Hepatocyte (in vitro differentiated cells): ENCODE data around the gene PWWP2A. TPM values are rescaled to one million over a fixed set of nuclear protein-coding genes. Genes with fewer than 3 reads are reported as not detected.
A peak's percentile ranks its signal among the peaks of the same experiment; 100 is the strongest.

Source experiments
- DNase-seq: peaks from one replicate; pipeline ENCODE4 v3.0.0-alpha.2; 2016; ENCODE audit warnings: low spot score
- H2AFZ ChIP-seq: fragments of 200-600 bp; sonication (generic); 2 replicates; pipeline ENCODE4 v1.6.0; 2016; ENCODE audit warnings: antibody characterized with exemption, mild to moderate bottlenecking
- H3K27ac ChIP-seq: fragments of 200-600 bp; sonication (generic); 2 replicates; pipeline ENCODE4 v1.5.1; 2016; ENCODE audit warnings: mild to moderate bottlenecking
- H3K27me3 ChIP-seq: fragments of 200-600 bp; sonication (generic); 2 replicates; pipeline ENCODE4 v1.6.1; 2016
- H3K36me3 ChIP-seq: fragments of 200-600 bp; sonication (generic); replicated peaks from 2 replicates; pipeline ENCODE4 v1.5.1; 2016; ENCODE audit warnings: low read depth; ENCODE audit not compliant: insufficient read depth
- H3K4me1 ChIP-seq: fragments of 200-600 bp; sonication (generic); 2 replicates; pipeline ENCODE4 v1.5.1; 2016; ENCODE audit warnings: mild to moderate bottlenecking, moderate library complexity; ENCODE audit not compliant: insufficient read depth
- H3K4me2 ChIP-seq: fragments of 200-600 bp; sonication (generic); 2 replicates; pipeline ENCODE4 v1.6.0; 2016
- H3K4me3 ChIP-seq: fragments of 200-600 bp; sonication (generic); 2 replicates; pipeline ENCODE4 v1.5.1; 2016; ENCODE audit warnings: mild to moderate bottlenecking
- H3K79me2 ChIP-seq: fragments of 200-600 bp; sonication (generic); 2 replicates; pipeline ENCODE4 v1.6.0; 2017; ENCODE audit warnings: mild to moderate bottlenecking
- H3K9me2 ChIP-seq: fragments of 200-600 bp; sonication (generic); replicated peaks from 2 replicates; pipeline ENCODE4 v1.6.0; 2017; ENCODE audit warnings: mild to moderate bottlenecking; ENCODE audit not compliant: insufficient read depth
- H3K9me3 ChIP-seq: fragments of 200-600 bp; sonication (generic); 2 replicates; pipeline ENCODE4 v1.5.1; 2016; ENCODE audit warnings: low read depth, mild to moderate bottlenecking
- H4K20me1 ChIP-seq: fragments of 200-600 bp; sonication (generic); 2 replicates; pipeline ENCODE4 v1.6.0; 2016; ENCODE audit warnings: mild to moderate bottlenecking; ENCODE audit not compliant: insufficient read depth, poor library complexity, severe bottlenecking
- EZH2 ChIP-seq: fragments of 200-600 bp; sonication (generic); IDR thresholded peaks from 2 replicates; pipeline ENCODE4 v1.6.1; 2016; ENCODE audit warnings: antibody characterized with exemption, mild to moderate bottlenecking, borderline replicate concordance
- EZH2phosphoT487 ChIP-seq: fragments of 200-600 bp; sonication (generic); IDR thresholded peaks from one replicate; pipeline ENCODE4 v1.6.1; 2018; ENCODE audit warnings: antibody characterized with exemption, mild to moderate bottlenecking, low read depth, moderate library complexity; ENCODE audit not compliant: unreplicated experiment, severe bottlenecking
- WGBS: methylation state at CpG from one replicate; pipeline ENCODE4 v1.1.6; 2016; ENCODE audit warnings: low lambda C conversion rate; ENCODE audit errors: missing lambda C conversion rate; 5-methylcytosine and 5-hydroxymethylcytosine counted together
- polyA plus RNA-seq: library from polyadenylated mRNA; unstranded; fragments of >200 nt; fragmentation: Nextera tagmentation; extraction: Ambion mirVana; gene quantifications from 2 replicates; pipeline ENCODE4 v1.2.1, GENCODE V29; 2016
- total RNA-seq: library from RNA; depleted of rRNA; stranded (reverse); fragments of >200 nt; gene quantifications from 2 replicates; pipeline ENCODE4 v1.2.3, GENCODE V29; 2014
- TF ChIP-seq, protein P1 (sequence below): fragments of 200-600 bp; sonication (generic); IDR thresholded peaks from 2 replicates; pipeline ENCODE4 v1.5.1; 2016; ENCODE audit warnings: antibody characterized with exemption, mild to moderate bottlenecking; ENCODE audit not compliant: poor library complexity

The PWWP2A gene
- total and polyA plus RNA-seq, 2 experiments from 2014 or later, result 18.4 to 26.5 TPM

DNA sequence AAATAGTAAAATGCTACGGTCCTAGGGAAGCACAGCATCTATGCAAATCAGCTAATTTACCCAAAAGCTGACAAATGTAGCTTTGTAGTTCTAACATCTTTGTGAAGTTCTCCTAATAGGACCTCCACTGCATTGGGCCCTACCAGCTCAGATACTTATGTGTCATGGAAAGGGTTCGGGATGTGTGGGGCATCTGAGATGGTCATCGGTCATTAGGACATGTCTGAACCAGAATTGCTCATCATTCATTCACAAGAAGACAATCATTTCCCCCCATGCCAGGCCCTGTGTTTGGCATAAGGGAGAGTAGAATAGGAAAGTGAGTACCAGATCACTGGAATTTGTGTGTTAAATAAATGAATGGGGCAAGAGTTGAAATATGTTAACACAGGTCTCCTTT lies 35.7 kb downstream of the PWWP2A start:
- no peak for TF ChIP-seq EZH2phosphoT487
- no peak for TF ChIP-seq EZH2
- TF ChIP-seq, protein P1, sequence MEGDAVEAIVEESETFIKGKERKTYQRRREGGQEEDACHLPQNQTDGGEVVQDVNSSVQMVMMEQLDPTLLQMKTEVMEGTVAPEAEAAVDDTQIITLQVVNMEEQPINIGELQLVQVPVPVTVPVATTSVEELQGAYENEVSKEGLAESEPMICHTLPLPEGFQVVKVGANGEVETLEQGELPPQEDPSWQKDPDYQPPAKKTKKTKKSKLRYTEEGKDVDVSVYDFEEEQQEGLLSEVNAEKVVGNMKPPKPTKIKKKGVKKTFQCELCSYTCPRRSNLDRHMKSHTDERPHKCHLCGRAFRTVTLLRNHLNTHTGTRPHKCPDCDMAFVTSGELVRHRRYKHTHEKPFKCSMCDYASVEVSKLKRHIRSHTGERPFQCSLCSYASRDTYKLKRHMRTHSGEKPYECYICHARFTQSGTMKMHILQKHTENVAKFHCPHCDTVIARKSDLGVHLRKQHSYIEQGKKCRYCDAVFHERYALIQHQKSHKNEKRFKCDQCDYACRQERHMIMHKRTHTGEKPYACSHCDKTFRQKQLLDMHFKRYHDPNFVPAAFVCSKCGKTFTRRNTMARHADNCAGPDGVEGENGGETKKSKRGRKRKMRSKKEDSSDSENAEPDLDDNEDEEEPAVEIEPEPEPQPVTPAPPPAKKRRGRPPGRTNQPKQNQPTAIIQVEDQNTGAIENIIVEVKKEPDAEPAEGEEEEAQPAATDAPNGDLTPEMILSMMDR, result no peak
- no peaks in the 10 kb centered on the region for H3K9me2 ChIP-seq
- 83% methylated on average over 3 of the region's 3 CpGs for WGBS
- no peak for DNase-seq
- no peaks in the 10 kb centered on the region for H3K36me3 ChIP-seq
- no peaks in the 10 kb centered on the region for H3K9me3 ChIP-seq
- H3K27me3 ChIP-seq, result no peaks in the 10 kb centered on the region
- H3K79me2 ChIP-seq, result no peaks in the 10 kb centered on the region
- peaks cover 14% of the 10 kb centered on the region for H3K4me1 ChIP-seq
- no peaks in the 10 kb centered on the region for H4K20me1 ChIP-seq
- no peak overlapping the region for H3K27ac ChIP-seq
- no peak overlapping the region for H3K4me3 ChIP-seq
- H3K4me2 ChIP-seq, result no peak overlapping the region
- H2AFZ ChIP-seq, result no peak overlapping the region

DNA sequence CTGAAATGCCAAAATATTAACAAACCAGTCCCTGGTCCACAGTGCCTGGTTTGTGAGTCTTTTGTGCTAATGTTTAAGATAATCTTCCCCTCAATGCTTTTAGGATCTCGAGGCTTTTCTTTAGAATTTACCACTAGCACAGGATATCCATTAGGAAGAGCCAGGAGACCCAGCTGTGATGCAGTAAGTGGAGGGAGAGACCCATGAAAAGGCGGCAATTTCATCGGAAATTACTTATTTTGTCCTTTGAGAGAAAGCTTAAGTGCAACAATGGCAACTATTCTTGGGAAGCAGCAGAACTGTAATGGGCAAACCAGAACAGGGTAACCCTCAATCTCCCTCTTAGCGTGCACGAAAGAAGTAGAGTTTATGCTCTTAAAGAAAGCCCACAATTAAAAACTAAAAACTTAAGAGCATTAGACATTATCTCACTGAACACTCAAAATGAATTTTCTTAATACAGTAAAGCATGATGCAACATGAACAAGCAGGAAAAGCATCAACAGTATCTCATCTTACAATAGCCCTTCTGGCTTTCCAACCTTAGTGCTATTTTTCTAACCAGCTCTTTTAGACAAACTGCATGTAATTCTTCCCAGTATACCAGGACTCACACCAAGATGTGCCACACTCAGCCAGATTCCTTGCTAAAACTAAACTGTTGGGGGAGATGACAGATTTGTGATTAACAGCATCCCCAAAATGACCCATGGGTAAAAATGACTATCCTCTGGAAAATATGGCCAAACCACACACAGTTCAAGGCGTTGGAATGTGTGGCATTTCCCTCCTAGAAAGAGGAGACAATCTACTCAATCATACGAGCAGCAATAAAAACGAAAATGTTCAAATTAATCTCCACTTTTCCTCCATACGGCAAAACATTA lies 36.4 kb downstream of the PWWP2A start:
- no peaks in the 10 kb centered on the region for H3K9me3 ChIP-seq
- no peak overlapping the region for H2AFZ ChIP-seq
- WGBS, result 63% methylated on average over 9 of the region's 9 CpGs
- no peak for TF ChIP-seq EZH2phosphoT487
- peaks cover 14% of the 10 kb centered on the region for H3K4me1 ChIP-seq
- H3K4me3 ChIP-seq, result no peak overlapping the region
- peak overlapping the region; percentile 8 for H3K27ac ChIP-seq
- H3K36me3 ChIP-seq, result no peaks in the 10 kb centered on the region
- H3K27me3 ChIP-seq, result no peaks in the 10 kb centered on the region
- no peak for DNase-seq
- H3K9me2 ChIP-seq, result no peaks in the 10 kb centered on the region
- no peaks in the 10 kb centered on the region for H3K79me2 ChIP-seq
- peak overlapping the region; percentile 22 for H3K4me2 ChIP-seq
- H4K20me1 ChIP-seq, result no peaks in the 10 kb centered on the region

DNA sequence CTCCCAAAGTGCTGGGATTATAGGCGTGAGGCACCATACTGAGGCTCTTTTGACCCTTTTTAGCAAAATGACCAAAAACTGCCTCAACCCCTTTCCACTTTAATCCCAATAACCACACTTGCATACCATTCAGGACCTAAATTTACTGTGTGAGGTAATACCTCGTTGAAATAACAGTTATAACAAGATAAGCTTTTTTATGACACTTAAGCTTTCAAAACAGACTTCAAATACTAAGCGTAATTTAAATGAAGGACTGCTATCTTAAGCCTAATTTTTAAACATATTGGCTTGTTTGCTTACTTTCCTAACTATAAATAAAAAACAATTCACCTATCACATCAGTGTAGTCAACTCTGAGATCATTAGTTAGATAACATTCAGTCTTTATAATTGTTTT lies 37.8 kb downstream of the PWWP2A start:
- Histone ChIP-seq H3K79me2 (no peaks in the 10 kb centered on the region), H3K4me3 (no peak overlapping the region), H4K20me1 (no peaks in the 10 kb centered on the region), H3K27ac (no peak overlapping the region), H3K36me3 (no peaks in the 10 kb centered on the region), H3K4me1 (peaks cover 14% of the 10 kb centered on the region), H3K9me2 (no peaks in the 10 kb centered on the region), H3K4me2 (no peak overlapping the region), H2AFZ (no peak overlapping the region), H3K27me3 (no peaks in the 10 kb centered on the region), H3K9me3 (no peaks in the 10 kb centered on the region)
- no peak for DNase-seq
- WGBS, result 60% methylated on average over 3 of the region's 3 CpGs
- TF ChIP-seq, protein P1, result no peak
- no peak for TF ChIP-seq EZH2
- no peak for TF ChIP-seq EZH2phosphoT487

DNA sequence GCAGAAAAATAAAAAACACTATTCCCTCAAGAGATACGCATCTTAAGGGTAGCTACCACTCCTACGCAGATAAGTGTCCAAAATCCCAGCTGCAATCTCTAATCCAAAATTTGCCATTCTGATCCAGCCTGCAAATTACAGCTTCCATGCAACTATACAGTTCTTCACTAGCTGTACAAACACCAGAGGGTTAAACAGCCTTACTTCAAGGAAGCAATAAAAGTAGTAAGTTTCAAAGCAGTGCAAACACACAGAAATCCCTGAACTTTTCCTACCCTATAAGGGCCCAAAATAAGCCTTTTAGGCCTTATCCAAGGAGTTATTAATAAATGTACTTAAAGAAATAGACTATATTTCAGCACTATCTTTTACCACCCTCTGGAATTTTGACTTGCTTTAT lies 39.5 kb downstream of the PWWP2A start:
- Histone ChIP-seq H3K27ac (no peak overlapping the region), H4K20me1 (no peaks in the 10 kb centered on the region), H3K4me1 (peaks cover 20% of the 10 kb centered on the region), H3K27me3 (no peaks in the 10 kb centered on the region), H2AFZ (no peak overlapping the region), H3K79me2 (no peaks in the 10 kb centered on the region), H3K9me3 (no peaks in the 10 kb centered on the region), H3K9me2 (no peaks in the 10 kb centered on the region), H3K4me3 (no peak overlapping the region), H3K36me3 (no peaks in the 10 kb centered on the region), H3K4me2 (no peak overlapping the region)
- TF ChIP-seq, protein P1, result no peak
- no peak for TF ChIP-seq EZH2phosphoT487
- TF ChIP-seq EZH2, result no peak
- no peak for DNase-seq
- 93% methylated on average over 2 of the region's 2 CpGs for WGBS
